GM21515 (cell line): ENCODE data around the gene AXIN1.
"Not testable (repeated sequence)": the region's sequence is repeated elsewhere in the genome, so short reads cannot be mapped to it uniquely, and the experiment has no call there.

ENCODE experiments used
- ATAC-seq: cut with Tn5 transposase; IDR thresholded peaks from one replicate; pipeline ENCODE4 v1.9.1; 2021; ENCODE audit not compliant: unreplicated experiment

The AXIN1 gene

DNA sequence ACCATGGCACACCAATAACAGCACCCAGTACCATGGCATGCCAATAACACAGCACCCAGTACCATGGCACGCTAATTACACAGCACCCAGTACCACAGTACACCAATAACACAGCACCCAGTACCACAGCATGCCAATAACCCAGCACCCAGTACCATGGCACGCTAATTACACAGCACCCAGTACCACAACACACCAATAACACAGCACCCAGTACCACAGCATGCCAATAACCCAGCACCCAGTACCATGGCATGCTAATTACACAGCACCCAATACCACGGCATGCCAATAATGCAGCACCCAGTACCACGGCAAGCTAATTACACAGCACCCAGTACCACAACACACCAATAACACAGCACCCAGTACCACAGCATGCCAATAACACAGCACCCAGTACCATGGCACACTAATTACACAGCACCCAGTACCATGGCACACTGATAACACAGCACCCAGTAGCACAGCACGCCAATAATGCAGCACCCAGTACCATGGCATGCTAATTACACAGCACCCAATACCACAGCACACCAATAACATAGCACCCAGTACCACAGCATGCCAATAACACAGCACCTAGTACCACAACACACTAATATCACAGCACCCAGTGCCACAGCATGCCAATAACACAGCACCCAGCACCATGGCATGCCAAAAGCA is 18.2 kb downstream of the AXIN1 start:
- ATAC-seq = not testable (repeated sequence)

DNA sequence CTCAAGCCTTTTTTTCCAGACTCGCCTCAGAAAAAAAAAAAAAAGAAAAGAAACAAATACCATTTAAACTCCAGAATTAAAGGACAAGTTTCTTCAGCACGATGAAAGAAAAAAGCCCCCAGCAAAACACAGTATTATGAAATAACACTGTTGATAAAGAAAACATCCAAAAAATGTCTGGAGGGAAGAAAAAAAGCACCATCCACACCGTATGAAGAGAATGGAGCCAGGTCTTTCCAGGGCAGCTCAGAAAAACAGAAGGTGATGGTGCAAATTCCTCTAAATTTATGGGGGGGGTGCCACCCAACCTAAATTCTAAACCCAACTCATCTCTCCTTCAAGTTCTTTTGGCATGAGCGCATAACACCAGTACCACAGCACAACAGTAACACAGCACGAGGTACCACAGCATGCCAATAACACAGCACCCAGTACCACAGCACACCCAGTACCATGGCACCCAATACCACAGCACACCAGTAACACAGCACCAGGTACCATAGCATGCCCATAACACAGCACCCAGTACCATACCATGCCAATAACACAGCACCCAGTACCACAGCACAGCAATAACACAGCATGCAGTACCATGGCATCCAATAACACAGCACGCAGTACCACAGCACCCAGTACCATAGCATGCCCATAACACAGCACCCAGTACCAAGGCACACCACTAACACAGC is 19.0 kb downstream of the AXIN1 start:
- ATAC-seq = no peak

DNA sequence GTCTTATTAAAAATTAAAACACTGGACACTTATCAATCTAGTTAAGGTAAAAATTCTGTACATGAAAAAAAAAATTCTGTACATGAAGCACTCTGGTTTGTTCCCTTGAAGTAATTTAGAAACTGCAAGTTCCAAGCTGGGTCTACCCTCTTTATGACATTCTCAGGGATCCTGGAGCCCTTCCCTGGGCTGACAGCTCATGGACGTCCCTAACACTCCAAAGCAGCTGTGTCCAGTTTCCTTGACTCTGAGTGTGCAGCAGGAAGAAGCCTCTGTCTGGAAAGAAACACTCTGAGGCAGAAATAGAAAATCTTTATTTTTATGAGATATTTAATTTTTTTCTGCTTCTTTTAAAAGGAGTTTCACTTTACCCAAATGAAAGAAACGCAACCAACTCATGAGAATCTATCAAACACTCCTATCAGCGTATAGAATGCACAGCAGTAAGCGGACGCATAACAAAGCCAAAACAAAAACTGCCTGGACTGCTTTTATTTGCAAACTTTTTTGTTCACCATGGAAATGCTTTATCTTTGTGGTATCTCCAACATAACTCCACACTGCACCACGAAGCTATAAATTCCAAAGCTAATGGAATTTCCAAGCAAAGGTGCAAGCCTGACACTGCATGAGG is 21.2 kb downstream of the AXIN1 start:
- not testable (repeated sequence) for ATAC-seq

- no peak for ATAC-seq
Observed at GRCh38 chr16:330741-331140, 21.8 kb downstream of the AXIN1 start.

DNA sequence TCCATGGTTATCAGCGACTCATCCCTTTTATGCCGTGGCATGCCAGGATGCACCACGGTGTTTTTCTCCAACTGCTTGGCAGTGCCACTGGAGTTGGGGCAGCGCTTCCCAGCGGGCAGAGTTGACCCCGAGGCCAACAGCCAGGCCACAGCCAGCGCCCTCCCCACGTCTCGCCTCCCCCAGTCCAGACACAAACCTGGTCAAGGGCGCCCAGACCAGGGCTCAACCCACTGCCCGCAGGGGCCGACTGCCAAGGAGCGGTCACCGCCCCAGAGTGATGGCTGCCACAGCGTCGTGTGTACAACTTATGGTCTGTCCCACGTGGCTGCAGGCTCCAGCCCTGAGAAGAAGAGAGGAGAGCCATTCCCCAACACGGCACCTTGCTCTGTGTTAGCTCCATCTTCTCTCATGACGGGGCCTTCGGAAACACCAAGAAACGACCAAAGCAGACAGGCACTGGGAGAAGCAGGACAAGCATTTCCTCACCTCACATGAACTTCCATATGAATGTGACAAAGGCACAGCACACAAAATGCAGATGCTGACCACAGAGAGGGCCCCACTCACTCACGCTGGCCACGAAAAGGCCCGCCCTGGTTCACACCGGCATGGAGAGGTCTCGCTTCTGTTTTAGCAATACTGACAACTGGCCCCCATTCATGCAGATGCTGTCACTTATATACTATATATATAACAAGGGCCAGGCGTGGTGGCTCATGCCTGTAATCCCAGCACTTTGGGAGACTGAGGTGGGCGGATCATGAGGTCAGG is 27.0 kb downstream of the AXIN1 start:
- no peak for ATAC-seq

DNA sequence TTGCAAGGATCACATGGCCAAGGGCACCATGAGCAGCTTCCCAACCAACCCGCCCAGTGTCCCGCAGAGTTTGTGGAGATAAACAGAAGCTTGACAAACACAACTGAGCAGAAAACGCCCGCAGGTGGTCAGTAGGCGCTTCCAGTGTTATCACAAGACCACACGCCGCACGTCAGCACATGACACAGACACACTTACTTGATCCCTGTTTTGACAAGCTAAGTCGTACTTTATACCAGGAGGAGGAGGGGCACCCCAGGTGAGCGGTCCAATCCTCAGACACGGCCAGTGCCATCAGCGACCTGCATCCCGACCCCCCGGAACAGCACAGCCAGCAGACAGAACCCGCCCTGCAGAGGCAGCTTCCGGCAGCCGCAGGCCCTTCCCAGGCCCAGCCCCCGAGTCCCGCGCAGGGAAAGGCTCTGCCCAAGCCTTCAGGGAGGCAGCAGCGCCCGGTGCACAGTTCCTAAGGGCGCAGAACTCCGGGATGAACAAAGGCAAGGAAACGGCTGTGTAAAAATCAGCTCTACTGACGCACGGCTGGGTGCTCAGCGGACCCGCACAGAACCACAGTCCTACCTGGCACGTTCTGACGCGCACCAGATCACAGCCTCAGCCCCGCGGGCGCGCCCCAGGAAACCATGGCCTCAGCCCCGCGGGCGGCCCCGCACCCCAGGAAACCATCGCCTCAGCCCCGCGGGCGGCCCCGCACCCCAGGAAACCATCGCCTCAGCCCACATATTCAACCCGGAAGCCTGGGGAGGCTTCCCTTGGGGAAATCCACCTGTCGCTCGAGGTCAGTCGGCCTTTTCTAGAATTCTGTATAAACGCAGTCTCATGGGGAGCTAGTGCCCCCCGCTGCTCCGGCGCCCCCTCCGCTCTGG is 27.8 kb downstream of the AXIN1 start:
- ATAC-seq = no peak

DNA sequence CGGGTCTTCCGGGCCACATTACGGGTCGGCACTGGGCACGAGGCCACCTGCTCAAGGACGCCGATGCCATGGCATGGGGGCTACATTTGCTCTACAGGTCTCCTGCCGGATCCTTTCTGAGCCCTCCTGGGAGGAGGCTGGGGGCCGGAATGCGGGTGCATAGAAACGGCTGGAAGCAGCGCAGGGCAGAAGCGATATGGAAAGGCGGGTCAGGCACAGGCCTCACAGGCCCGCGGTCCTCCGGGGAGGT is 28.4 kb downstream of the AXIN1 start:
- no peak for ATAC-seq

DNA sequence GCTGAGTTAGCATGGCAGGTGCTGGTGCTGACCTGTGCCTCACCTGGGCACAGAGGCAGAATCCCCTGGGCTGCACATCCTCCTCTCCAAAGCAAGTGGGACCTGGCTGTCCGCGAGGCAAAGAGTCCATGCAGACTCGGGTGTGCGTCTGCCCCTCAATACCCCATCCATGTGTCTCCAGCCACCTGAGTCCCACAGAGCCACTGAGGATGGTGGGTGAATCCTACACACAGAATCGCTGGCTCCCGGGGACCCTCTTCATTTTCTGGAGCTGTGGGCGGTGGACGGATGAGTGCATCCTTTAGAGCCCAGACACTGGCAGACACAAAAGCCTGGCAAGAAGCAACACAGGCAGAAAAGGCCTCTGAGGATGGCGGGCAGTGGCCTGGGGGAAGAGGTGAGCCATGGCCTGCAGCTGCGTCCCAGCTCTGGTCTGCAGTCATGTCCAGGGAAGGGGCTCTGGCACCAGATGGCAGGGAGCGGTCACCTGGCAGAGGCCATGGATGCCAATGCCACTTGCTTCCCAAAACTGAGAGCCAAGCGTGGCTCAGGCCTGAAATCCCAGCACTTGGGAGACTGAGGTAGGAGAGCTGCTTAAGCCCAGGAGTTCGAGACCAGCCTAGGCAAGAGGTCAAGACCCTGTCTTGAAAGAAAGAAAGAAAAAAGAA is 29.9 kb downstream of the AXIN1 start:
- no peak for ATAC-seq

GRCh38 chr16:321532-321931 is 31.0 kb downstream of the AXIN1 start:
- ATAC-seq = no peak

- ATAC-seq = no peak
Observed at GRCh38 chr16:320206-320605, 32.3 kb downstream of the AXIN1 start.

- ATAC-seq = no peak
Observed at GRCh38 chr16:318628-319027, 33.9 kb downstream of the AXIN1 start.

DNA sequence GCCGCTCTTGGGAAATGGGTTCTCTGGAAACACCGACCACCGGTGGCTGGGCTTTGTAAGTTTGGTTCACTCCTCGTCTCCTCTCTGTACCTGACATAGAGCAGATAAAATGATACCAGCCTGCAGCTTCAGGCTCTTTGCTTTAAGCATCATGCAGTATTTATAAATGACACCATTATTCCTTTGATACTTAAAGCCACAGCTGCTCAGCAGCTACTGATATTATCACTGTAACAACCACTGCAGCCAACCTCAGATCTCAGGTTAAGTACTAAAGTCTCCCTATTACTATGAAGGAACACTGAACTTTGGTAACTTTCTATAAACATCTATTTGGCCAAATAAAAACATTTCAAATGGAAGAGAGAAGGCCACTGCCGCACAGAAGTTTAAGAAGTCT is 34.9 kb downstream of the AXIN1 start:
- ATAC-seq = no peak

- no peak for ATAC-seq
Observed at GRCh38 chr16:316741-317464, 35.6 kb downstream of the AXIN1 start.

DNA sequence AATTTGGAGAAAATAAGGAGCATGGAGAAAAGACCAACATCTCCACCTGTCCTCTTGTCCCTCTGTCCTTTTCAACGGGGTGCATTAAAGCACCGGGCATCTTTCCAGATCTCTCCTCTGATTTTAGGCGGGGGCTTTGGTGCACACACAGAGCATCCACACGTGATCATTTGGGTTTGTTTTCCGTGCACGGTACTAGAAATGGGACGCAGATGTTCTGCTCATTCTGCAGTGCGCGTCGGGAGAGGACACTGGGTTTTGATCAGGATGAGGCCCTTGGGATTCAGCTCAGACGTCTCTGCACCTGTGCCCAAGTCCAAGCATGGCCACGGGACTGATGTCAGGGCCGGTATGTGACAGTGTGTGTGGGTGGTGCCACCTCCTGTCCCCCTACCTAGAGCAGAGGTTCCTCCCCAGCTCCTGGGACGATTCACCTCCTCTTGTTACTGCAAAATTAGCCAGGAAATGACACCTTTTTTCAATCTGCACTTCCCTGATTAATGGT is 37.7 kb downstream of the AXIN1 start:
- no peak for ATAC-seq

DNA sequence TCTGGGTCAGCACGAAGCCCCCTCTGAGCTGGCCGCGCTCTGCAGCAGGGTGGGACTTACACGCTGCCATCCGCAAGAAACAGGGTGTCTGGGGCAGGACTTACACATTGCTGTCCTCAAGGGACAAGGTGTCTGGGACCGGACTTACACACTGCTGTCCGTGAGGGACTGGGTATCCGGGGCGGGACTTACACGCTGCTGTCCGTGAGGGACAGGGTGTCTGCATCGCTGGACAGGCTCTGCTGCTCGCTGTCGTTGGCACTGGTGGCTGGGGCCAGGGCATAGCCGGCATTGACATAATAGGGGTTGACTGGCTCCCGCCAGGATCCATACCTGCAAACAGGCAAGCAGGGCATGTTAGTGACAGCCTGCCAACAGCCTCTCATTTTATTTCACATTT is 38.2 kb downstream of the AXIN1 start:
- ATAC-seq = no peak

- no peak for ATAC-seq
Observed at GRCh38 chr16:311725-312124, 40.8 kb downstream of the AXIN1 start.

DNA sequence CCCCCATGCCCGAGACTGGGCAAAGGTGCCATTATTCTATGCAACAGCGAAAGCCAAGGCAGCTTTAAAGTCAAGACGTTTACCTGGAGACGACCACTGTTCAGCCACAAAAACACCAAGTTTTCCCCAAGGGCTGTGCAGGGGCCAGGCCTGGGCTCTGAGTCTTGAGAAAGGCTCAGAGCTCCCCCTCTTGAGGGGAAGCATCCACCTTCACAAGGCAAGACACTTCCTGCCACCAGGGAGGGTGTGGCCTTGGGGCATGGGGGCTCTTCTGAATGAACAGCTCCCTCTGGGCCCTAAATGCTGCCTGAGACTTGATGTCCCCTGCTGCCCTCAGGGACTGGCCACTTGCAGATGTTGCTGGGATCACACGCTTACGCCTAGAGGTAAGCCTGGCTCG is 43.0 kb downstream of the AXIN1 start:
- no peak for ATAC-seq

DNA sequence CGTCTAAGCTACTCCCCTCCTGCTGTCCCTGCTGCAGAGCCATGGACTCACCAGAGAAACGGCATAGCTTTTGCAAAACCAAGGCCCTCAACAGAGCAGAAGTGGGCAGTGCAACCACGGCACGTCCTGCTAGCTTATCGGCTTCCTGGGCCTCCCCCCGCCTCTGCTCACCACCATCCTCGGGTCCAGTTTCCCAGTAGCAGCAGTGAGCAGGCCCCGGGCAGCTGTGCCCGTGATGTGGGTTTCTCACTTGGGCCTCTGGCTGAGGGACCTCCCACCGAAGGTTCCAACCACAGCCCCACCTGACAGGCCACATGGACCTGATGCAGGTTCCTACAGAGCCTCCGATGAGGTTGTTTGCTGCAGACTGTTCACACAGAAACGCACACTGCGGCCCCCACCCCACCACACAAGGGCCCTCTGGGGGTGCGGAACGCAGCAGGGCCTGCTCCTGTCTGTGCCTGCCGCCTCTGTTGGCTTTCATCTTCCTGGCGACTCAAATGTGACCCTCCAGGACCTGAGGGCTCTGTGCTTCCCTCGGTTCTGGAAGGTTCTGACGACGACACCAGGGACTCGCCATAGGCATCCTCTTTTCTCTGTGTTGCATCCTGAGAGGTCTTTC is 44.7 kb downstream of the AXIN1 start:
- no peak for ATAC-seq

DNA sequence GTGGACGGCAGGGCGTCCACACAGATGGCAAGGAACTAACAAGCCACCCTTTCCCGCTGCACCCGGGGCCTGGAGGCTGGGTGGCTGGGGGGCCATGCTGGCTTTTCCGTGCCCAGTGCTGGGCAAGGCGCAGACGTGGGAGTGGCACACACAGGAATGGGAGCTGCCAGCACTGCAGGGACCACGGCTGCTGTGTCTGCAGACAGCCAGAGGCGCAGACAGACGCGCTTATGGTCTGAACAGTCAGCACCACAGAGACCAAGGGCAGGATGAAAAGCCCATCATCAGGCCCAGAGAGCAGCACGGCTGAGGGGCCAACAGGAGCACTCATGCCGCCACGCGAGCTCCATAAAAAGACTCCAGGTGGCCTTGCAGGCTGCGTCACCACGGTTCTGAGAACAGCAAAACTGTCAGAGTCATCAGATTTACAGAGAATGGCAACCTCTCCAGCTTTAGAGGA is 45.6 kb downstream of the AXIN1 start:
- no peak for ATAC-seq
